Stimulated activated CD8-positive, alpha-beta memory T cell treated with anti-CD3 and anti-CD28 coated beads, Interleukin-12 subunit alpha, Interleukin-12 subunit beta, amount 100 ng/mL, for 24 hours (primary cell): ENCODE measurements around the gene LONP2.
"Not testable (repeated sequence)": the region's sequence is repeated elsewhere in the genome, so short reads cannot be mapped to it uniquely, and the experiment has no call there.

Experiments
- DNase-seq: peaks from one replicate; pipeline ENCODE4 v3.0.0-alpha.2; 2020; ENCODE audit errors: extremely low read depth

Gene LONP2

GRCh38 chr16:48332978-48333377 is 88.9 kb downstream of the LONP2 start:
- DNase-seq = no peak

GRCh38 chr16:48334325-48334724 is 90.2 kb downstream of the LONP2 start:
- no peak for DNase-seq

DNA sequence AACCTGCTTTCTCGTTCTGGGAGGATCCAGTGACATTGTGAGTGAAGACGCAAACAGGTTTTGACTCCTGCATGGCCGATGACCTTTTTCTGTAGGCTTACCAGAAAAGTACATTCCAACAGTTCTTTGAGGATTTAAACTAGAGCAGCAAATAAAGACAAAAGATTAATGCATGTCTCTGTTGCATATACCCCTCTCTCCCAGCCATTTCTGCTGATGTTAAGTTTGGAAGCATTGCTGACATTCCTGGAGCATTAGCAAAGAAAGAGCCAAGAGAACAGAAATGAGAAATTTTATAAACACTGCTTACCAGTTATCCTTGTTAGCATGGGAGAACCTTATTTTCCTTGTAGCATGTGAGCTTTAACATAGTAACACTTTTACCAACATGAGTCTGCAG is 91.9 kb downstream of the LONP2 start:
- DNase-seq = no peak

DNA sequence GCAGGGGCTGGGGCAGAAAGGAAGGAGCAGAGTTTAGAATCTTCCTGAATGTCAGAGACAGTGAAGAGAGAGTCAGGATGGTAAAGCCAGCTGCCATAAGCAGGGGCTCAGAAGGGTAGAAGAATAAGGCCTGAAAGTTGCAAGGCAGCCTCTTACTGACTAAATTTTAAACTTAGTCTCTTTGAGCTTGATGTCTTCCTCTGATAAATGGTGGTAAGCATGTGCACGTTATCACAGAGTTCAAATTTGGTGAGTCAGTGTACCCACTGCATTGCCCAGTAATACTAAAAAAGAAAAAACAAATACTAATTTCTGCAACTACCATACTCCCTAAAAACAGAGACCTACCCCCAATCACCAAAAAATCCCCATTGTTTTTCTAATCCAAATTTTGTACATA is 96.0 kb downstream of the LONP2 start:
- no peak for DNase-seq

DNA sequence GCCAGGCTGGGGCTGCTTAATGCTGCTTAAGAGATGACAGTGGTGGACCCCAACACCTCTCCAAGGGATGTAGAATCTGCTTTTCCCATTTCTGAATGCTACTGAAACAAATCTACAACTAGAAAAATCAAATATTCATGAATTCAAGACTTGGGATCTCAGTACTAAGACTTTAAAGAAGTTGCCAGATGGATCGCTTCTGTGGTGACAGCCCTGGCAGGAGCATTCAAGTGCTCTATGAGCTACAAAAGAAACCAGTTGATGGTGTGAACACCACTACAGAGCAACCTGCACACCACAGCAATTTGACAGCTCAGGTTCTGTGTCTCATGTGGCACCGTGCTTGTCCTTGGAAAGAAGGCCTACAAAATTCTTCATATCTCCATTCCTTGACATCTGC is 98.5 kb downstream of the LONP2 start:
- DNase-seq = no peak

DNA sequence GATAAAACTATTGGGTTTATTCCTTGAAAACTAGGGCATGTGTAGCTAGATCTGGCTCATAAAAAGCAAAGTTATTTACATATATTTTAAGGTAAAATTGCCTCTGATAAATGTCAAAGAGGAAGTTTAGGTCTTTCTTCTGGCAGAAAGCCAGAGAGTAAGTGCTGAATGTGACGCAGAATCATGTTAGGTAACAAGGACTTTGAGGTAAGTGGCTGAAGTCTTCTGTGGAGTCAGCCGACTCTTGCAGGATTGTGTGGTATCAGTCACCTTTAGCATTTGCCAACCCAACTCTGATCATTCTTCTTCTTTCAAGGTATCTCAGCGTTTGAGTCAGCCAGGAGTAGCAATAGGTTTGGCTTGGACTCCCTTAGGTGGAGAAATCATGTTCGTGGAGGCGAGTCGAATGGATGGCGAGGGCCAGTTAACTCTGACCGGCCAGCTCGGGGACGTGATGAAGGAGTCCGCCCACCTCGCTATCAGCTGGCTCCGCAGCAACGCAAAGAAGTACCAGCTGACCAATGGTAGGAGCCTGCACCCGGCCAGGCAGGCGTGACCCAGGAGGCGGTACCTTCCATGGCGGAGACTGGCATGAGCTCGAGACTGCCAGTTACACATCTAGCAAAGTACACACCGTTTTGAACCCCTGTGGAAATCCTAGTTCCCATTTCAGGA is 103.2 kb downstream of the LONP2 start:
- no peak for DNase-seq

GRCh38 chr16:48347980-48348379 is 103.9 kb downstream of the LONP2 start:
- no peak for DNase-seq

DNA sequence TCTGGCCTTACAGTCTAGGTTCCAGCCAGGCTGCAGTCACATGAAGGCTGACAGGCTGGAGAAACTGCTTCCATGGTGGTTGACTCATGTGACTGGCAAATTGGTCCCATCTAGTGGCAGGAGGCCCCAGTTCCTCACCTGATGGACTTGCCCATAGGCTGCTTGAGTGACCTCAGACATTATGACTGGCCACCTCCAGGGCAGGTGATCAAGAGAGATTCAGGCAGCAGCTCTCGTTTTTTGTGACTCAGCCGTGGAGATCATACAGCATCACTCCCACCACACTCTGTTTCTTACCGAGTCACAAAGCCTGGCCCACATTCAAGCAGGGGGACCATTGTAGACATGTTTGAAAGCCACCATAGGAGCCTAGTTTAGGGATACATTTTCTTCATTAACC is 106.6 kb downstream of the LONP2 start:
- no peak for DNase-seq

DNA sequence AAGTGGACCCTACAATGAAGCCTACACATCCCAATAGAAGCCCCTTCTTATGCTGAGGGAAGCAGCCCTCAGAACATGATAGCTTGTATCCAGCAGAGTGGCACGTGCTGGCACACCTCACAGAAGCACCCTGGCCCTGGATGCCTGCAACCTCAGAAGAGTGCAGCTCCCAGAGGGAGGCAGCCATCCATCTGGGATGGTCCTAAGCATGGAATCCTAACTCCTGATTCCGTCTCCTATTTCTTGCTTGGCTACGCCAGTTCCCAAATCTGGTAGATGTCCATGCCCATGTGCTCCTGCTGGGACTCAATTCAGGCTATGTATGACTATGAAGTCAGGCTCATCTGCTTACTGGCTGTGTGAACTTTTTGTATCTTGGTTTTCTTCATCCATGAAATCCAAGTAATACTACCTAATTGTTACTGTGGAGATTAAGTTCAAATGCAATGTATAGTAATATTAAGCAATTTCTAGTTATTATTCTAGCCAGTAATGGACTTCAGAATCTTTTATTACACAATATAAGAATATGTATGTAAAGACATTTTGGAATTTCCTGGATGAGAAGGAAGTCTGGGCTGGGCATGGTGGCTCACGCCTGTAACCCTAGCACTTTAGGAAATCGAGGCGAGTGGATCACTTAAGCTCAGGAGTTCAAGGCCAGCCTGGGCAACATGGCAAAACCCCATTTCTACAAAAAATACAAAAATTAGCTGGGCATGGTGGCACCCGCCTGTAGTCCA is 108.7 kb downstream of the LONP2 start:
- no peak for DNase-seq

GRCh38 chr16:48353565-48354163 is 109.6 kb downstream of the LONP2 start:
- peak; percentile 25 for DNase-seq

DNA sequence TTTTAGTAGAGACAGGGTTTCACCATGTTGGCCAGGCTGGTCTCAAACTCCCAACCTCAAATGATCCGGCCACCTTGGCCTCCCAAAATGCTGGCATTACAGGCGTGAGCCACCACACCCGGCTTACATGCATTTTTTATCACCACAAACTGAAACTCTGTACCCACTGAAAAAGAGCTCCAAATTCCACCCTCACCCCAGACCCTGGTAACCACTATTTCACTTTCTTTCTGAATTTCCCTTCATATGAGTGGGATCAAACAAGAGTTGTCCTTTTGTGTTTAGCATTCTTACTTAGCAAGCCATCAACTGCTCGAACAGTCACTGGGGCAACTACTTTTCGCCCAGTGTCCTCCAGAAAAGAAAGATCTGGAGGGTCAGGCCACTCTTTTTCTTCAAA is 110.3 kb downstream of the LONP2 start:
- not testable (repeated sequence) for DNase-seq

DNA sequence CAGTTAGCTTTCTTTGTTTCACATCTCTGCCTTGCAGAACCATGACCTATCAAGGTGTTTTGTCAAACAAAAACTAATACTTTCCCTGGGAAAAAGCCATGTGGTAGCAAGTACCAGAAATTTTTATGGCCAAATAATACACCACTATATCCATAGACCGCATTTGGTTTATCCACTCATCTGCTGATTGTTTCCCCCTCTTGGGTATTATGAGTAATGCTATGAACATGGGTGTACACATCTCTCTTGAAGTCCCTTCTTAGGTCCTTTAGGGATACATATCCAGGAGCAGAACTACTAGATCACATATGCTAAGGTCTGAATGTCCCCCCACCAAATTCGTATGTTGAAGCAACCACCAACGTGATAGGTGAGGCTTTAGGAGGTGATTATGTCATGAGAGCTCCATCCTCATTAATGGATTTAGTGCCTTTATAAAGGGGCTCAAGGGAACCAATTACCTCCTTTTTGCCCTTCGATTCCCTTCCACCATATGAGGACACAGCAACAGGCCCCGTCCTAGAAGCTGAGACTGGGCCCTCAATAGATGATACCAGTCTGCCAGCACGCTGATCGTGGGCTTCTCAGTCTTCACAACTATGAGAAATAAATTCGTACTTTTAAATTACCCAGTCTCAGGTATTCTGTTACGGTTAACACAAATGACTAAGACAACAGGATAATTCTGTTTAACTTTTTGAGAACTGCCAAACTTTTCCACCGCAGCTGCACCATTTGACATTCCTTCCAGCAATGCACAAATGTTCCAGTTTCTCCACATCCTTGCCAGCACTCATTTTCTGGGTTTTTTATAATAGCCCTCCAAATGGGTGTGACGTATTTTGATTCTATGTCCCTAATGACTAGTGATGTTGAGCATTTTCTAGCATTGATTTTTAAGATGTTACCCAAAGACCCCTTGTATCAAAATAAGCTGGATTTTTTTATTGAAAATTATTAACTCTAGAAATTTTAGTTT is 111.1 kb downstream of the LONP2 start:
- no peak for DNase-seq

DNA sequence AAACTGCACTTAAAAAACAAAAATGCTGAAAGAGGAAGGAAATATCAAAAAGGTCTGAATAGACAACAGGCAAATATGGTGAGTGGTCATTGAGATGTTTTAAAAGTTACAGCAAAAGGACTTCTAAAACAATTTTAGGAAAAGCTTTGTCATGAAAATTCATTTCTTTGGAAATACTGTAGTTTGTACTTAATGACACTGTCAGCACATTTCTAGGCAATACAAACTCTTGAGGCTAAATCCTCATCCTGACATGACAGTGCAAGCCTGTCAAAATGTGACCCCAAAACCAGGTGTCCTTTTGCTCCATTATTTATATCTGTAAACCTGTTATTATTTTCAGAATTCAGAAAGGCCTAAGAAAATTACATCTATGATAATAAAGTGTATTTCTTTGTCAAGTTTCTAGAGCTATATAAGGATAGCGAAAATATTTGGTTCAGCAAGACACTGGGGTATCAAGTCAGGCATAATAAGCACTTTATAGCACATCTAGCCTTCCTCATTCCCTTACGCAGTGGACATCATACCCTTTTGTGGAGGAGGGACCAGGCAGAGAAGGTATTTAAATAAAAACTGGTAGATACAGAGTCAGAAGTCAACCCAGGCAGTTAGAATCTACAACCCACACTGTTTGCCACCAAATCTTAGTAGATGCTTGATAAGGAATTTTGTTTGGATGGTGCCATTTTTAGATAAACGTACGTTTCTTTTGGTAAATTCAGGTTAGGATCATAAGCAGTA is 112.7 kb downstream of the LONP2 start:
- DNase-seq = no peak

GRCh38 chr16:48358419-48358818 is 114.3 kb downstream of the LONP2 start:
- DNase-seq = no peak

- DNase-seq = no peak
Measured at GRCh38 chr16:48359983-48360382, 115.9 kb downstream of the LONP2 start.

GRCh38 chr16:48361012-48361411 is 116.9 kb downstream of the LONP2 start:
- no peak for DNase-seq

DNA sequence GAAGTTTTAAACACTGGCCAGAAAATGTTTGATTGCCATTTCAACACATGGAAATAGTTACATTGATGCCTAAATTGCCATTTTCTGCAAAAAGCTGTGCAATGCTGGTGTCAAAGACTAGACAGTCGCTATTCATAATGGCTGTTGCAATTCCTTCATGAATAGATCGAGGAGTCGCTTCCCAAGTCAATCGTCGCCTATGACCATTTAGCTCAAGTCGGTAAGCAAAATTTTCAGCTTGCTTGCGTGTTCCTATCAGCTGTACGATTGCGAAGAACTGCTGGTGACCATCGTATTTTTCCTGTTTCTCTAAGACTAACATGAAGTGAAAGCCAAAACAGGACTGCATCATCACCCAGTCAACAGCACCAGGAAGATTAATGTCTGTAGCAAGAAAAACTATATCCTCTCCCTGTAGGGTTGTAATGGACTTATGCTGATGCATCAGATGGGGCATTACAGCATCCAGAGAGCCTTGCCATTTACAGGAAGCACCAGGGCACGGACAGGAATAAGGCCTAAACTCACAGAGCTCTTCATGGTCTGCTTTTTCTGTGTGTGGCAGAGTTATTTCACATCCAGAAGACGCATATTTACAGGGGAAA is 117.5 kb downstream of the LONP2 start:
- no peak for DNase-seq

- no peak for DNase-seq
Measured at GRCh38 chr16:48365025-48365600, 121.0 kb downstream of the LONP2 start.

DNA sequence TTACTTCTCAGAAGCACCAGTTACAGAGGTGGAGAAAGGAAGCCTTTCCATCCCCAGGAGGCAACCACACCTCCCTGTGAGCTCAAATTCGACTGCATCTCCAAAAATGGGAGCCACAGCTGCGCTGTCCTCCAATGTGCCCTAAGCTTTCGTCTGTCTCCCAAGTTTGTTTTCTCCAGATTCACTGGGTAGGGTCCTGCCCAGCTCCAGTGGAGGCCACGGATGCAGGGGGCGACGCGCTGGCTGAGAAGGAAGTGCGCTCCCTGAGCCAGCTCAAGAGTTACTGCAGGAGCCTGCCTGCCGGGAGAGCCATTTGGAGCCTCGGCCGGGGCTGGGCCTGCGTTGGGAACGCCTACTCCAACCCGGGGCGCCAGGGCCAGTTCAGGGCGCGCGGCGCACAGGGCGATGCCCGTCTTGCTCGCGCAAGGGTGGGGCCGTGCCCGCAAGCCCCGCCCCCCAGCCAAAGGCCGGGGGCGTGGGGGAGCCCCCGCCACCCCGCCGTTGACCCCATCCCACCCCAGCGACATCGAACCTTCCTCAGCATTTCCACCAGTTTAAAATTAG is 121.6 kb downstream of the LONP2 start:
- peak; percentile 42 for DNase-seq
